Osteocyte (in vitro differentiated cells): ENCODE data around the gene KIF17. TPM values are rescaled to one million over a fixed set of nuclear protein-coding genes. Genes with fewer than 3 reads are reported as not detected.
"Not testable (repeated sequence)": the region's sequence is repeated elsewhere in the genome, so short reads cannot be mapped to it uniquely, and the experiment has no call there.

Experiments used
- DNase-seq: peaks from one replicate; pipeline ENCODE4 v3.0.0; 2021; ENCODE audit warnings: mixed read lengths; ENCODE audit not compliant: unreplicated experiment; ENCODE audit errors: extremely low spot score
- H3K27ac Mint-ChIP-seq: one replicate; pipeline ENCODE4 v1.8.0; 2021; ENCODE audit warnings: mild to moderate bottlenecking, mixed read lengths; ENCODE audit not compliant: unreplicated experiment
- H3K27me3 Mint-ChIP-seq: one replicate; pipeline ENCODE4 v1.8.0; 2021; ENCODE audit warnings: mixed read lengths; ENCODE audit not compliant: unreplicated experiment
- H3K36me3 Mint-ChIP-seq: one replicate; pipeline ENCODE4 v1.8.0; 2021; ENCODE audit warnings: mixed read lengths; ENCODE audit not compliant: unreplicated experiment
- H3K4me1 Mint-ChIP-seq: one replicate; pipeline ENCODE4 v1.8.0; 2021; ENCODE audit warnings: mixed read lengths; ENCODE audit not compliant: unreplicated experiment
- H3K4me3 Mint-ChIP-seq: one replicate; pipeline ENCODE4 v1.8.0; 2021; ENCODE audit warnings: mild to moderate bottlenecking, moderate library complexity, mixed read lengths; ENCODE audit not compliant: unreplicated experiment
- H3K9me3 Mint-ChIP-seq: one replicate; pipeline ENCODE4 v1.8.0; 2021; ENCODE audit warnings: mixed read lengths; ENCODE audit not compliant: unreplicated experiment
- total RNA-seq: library from RNA; stranded (reverse); gene quantifications from 2 replicates; pipeline ENCODE4 v1.2.1, GENCODE V29; 2021
- TF ChIP-seq, protein P1 (sequence below): fragments of 200-600 bp; sonication (generic); IDR thresholded peaks from 2 replicates; pipeline ENCODE4 v1.5.0; 2021; ENCODE audit warnings: antibody characterized with exemption, mild to moderate bottlenecking, moderate library complexity

Gene KIF17
- total RNA-seq, 1 donor from 2014 or later = 0.11 TPM

DNA sequence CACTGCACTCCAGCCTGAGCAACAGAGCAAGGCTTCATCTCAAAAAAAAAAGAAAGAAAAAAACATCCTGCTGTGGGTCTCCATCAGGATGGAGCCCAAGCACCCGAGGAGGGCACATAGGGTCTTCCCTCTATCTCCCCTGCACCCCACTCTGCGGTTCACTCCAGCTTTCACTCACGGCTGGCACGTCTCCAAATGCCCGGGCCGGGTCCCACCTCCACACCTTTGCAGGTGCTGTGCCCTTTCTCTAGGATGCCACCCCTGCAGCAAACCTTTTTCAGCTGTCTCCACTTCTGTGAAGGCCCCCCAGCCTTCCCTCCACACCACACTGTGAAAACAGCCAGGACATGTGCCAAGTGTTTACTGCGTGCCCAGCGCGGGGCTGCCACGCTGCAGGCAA is 34.2 kb downstream of the KIF17 start:
- Mint-ChIP-seq H3K4me1 (no peaks in the 10 kb centered on the region), H3K36me3 (no peaks in the 10 kb centered on the region), H3K27ac (no peak overlapping the region), H3K4me3 (no peak overlapping the region), H3K9me3 (no peaks in the 10 kb centered on the region), H3K27me3 (no peaks in the 10 kb centered on the region)
- TF ChIP-seq, protein P1, sequence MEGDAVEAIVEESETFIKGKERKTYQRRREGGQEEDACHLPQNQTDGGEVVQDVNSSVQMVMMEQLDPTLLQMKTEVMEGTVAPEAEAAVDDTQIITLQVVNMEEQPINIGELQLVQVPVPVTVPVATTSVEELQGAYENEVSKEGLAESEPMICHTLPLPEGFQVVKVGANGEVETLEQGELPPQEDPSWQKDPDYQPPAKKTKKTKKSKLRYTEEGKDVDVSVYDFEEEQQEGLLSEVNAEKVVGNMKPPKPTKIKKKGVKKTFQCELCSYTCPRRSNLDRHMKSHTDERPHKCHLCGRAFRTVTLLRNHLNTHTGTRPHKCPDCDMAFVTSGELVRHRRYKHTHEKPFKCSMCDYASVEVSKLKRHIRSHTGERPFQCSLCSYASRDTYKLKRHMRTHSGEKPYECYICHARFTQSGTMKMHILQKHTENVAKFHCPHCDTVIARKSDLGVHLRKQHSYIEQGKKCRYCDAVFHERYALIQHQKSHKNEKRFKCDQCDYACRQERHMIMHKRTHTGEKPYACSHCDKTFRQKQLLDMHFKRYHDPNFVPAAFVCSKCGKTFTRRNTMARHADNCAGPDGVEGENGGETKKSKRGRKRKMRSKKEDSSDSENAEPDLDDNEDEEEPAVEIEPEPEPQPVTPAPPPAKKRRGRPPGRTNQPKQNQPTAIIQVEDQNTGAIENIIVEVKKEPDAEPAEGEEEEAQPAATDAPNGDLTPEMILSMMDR = no peak
- no peak for DNase-seq

DNA sequence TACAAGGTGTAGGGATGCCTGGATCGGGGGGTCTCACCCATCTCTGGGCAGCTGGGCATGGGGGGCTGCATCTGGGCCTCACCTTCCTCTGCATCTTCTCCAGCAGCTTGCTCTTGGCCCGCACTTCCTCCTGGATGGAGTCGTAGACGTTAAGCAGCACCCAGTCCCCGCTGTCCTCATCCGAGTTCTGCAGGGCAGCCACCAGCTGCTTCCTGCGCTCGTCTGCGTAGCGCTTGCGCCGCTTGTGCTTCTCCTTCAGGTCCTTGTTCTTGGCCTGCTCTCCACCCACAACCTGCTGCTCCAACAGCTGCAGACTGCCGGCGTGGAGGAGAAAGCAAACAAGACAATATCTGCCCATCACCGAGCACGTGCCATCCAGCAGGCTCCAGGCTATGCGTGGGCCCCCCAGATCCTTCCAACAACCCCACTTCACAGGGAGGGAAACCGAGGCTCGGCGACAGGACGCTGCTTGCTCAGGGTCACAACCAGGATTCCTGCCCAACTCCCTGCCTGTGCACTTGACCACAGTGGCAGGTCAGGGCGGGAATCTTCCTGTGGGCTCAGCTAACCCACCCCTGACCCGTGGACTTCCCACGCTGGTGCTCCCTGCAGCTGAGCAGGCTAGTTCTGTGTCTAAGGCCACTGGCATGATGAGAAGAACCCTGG is 35.1 kb downstream of the KIF17 start:
- Mint-ChIP-seq H3K36me3 (no peaks in the 10 kb centered on the region), H3K4me3 (no peak overlapping the region), H3K9me3 (no peaks in the 10 kb centered on the region), H3K4me1 (no peaks in the 10 kb centered on the region), H3K27me3 (no peaks in the 10 kb centered on the region), H3K27ac (no peak overlapping the region)
- DNase-seq = no peak
- TF ChIP-seq, protein P1 = no peak

DNA sequence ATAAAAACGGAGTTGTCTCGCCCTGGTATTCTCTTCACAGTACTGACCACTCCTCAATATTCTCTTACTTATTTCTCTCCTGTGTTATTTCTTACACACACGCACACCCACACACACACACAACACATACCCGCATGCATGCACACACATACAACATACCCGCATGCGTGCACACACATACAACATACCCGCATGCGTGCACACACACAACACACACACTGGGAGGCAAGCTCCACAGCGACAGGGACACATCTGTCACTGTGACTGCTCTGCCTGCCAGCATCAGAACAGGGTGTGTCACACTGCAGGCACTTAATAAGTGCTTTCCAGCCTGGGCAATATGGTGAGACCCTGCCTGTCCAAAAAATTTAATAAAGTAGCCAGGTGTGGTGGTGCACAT is 35.8 kb downstream of the KIF17 start:
- H3K9me3 Mint-ChIP-seq = no peaks in the 10 kb centered on the region
- no peaks in the 10 kb centered on the region for H3K36me3 Mint-ChIP-seq
- H3K4me1 Mint-ChIP-seq = no peaks in the 10 kb centered on the region
- no peak for DNase-seq
- no peak overlapping the region for H3K4me3 Mint-ChIP-seq
- TF ChIP-seq, protein P1 = no peak
- H3K27me3 Mint-ChIP-seq = no peaks in the 10 kb centered on the region
- H3K27ac Mint-ChIP-seq = no peak overlapping the region

GRCh38 chr1:20680269-20680668 is 37.5 kb downstream of the KIF17 start:
- Mint-ChIP-seq H3K4me1 (no peaks in the 10 kb centered on the region), H3K9me3 (no peaks in the 10 kb centered on the region), H3K27ac (no peak overlapping the region), H3K4me3 (no peak overlapping the region), H3K36me3 (no peaks in the 10 kb centered on the region), H3K27me3 (peaks cover 9% of the 10 kb centered on the region)
- no peak for DNase-seq
- TF ChIP-seq, protein P1 = no peak

- H3K4me1 Mint-ChIP-seq = no peaks in the 10 kb centered on the region
- TF ChIP-seq, protein P1 = no peak
- no peak overlapping the region for H3K27ac Mint-ChIP-seq
- DNase-seq = no peak
- peaks cover 9% of the 10 kb centered on the region for H3K27me3 Mint-ChIP-seq
- H3K4me3 Mint-ChIP-seq = no peak overlapping the region
- no peaks in the 10 kb centered on the region for H3K36me3 Mint-ChIP-seq
- H3K9me3 Mint-ChIP-seq = no peaks in the 10 kb centered on the region
These were observed 39.2 kb downstream of the KIF17 start for GRCh38 chr1:20678599-20678998.

DNA sequence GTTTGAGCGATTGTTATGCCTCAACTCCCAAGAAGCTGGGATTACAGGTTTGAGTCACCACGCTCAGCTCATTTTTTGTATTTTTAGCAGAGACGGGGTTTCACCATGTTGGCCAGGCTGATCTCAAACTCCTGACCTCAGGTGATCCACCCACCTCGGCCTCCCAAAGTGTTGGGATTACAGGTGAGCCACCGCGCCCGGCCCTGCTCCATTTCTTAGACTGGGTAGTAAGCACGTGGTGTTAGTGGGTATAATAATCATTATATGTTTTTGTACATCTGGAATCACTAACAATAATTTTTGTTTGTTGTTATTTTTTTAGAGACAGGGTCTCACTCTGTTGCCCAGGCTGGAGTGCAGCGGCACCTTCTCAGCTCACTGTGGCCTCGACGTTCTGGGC is 44.2 kb downstream of the KIF17 start:
- not testable (repeated sequence) for H3K9me3 Mint-ChIP-seq, DNase-seq, H3K4me1 Mint-ChIP-seq, H3K4me3 Mint-ChIP-seq, H3K27ac Mint-ChIP-seq, H3K27me3 Mint-ChIP-seq, H3K36me3 Mint-ChIP-seq
